SK-N-DZ (cell line): ENCODE data around the gene IFITM1.

Source experiments
- small RNA-seq, 2 experiments: library from RNA; depleted of rRNA; stranded (forward); fragments of <200 nt; gene quantifications; one replicate each; pipeline ENCODE3, GENCODE V24; 2014

IFITM1 gene

Small RNAs within 50 kb of the gene (small RNA-seq; reads per million reads assigned to genes)
- 0 reads per million in 2 experiments for gene AC136475.6
